WTC11 (cell line): ENCODE measurements around the gene SARM1.

Experiments used
- TEAD4 ChIP-seq: sonication (generic); formaldehyde crosslinking; IDR thresholded peaks from 2 replicates; pipeline ENCODE4 v1.8.0; 2022; ENCODE audit warnings: mild to moderate bottlenecking, missing genetic modification reagents
- ZNF416 ChIP-seq: fragments of 250-450 bp; sonication (Bioruptor Pico); IDR thresholded peaks from 2 replicates; pipeline ENCODE4 v1.9.0; 2021; ENCODE audit warnings: mild to moderate bottlenecking, inconsistent platforms
- ZNF423 ChIP-seq: fragments of 250-450 bp; sonication (Bioruptor Pico); IDR thresholded peaks from 2 replicates; pipeline ENCODE4 v2.1.2; 2022; ENCODE audit warnings: mild to moderate bottlenecking, moderate library complexity
- TF ChIP-seq, protein P1 (sequence below): fragments of 200-600 bp; IDR thresholded peaks from 2 replicates; pipeline ENCODE4 v1.8.0; 2022; ENCODE audit warnings: antibody characterized with exemption
- TF ChIP-seq, protein P2 (sequence below): sonication (generic); formaldehyde crosslinking; IDR thresholded peaks from 2 replicates; pipeline ENCODE4 v1.8.0; 2022; ENCODE audit warnings: mild to moderate bottlenecking, missing genetic modification reagents

DNA sequence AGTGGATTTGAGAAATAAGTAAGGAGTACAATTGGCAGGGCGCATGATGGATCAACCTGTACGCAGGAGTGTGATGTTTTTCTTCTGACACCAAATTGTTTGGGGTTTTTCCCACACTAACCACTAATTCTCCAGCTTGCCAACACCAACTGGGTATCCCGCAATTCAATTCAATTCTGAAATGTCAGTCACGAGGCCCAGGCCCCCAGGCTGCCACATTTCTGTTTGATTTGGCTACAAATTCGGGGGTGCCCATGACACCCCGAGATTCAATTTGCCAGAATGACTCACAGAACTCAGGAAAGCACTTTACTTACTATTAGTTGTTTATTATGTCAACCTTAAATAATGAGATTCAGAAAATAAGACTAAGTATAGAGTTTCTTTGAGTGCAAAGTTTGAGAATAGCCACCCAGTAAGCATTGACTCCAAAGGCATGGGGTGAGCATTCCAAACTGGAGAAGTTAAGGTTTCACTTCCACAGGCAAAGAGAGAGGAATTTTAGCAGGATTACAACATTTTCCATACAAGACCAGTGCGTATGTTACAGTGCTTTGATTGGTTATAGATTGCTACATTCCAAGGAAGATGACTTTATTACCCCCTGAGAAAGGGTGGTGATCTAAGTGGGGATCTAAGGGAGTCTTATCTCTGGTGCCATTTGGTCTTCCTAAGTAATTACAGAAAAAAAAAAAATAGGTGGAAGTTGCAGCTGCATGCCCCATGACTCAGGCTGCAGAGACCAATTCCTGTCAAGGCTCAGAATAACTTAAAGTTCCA, 23.0 kb downstream of the SARM1 start:
- TF ChIP-seq, protein P1, sequence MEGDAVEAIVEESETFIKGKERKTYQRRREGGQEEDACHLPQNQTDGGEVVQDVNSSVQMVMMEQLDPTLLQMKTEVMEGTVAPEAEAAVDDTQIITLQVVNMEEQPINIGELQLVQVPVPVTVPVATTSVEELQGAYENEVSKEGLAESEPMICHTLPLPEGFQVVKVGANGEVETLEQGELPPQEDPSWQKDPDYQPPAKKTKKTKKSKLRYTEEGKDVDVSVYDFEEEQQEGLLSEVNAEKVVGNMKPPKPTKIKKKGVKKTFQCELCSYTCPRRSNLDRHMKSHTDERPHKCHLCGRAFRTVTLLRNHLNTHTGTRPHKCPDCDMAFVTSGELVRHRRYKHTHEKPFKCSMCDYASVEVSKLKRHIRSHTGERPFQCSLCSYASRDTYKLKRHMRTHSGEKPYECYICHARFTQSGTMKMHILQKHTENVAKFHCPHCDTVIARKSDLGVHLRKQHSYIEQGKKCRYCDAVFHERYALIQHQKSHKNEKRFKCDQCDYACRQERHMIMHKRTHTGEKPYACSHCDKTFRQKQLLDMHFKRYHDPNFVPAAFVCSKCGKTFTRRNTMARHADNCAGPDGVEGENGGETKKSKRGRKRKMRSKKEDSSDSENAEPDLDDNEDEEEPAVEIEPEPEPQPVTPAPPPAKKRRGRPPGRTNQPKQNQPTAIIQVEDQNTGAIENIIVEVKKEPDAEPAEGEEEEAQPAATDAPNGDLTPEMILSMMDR, result no peak
- TF ChIP-seq TEAD4 (CRISPR knock-in tag), result no peak
- no peak for TF ChIP-seq ZNF423 (CRISPR knock-in tag)
- TF ChIP-seq ZNF416 (CRISPR knock-in tag), result no peak
- TF ChIP-seq, protein P2, sequence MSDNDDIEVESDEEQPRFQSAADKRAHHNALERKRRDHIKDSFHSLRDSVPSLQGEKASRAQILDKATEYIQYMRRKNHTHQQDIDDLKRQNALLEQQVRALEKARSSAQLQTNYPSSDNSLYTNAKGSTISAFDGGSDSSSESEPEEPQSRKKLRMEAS (CRISPR knock-in tag), result no peak
